GM13976 (cell line): ENCODE measurements around the gene KYNU.

Experiments
- DNase-seq: peaks from one replicate; pipeline ENCODE4 v3.0.0; 2012; ENCODE audit warnings: low spot score
- CTCF ChIP-seq: IDR thresholded peaks from 2 replicates; pipeline ENCODE4 v1.5.1; 2012; ENCODE audit warnings: borderline replicate concordance, mild to moderate bottlenecking; ENCODE audit not compliant: insufficient read depth; ENCODE audit errors: extremely low read depth, missing control alignments, control extremely low read depth
- in situ Hi-C: fragments of 300-500 bp; cut with MboI; formaldehyde crosslinking; loops from one replicate; pipeline ENCODE4 v1.12.0; 2022; ENCODE audit warnings: low sequenced_read_pairs, mixed read lengths, inconsistent platforms; ENCODE audit not compliant: unreplicated experiment

Gene KYNU

GRCh38 chr2:142877216-142877838 is at the start of gene KYNU:
KYNU (plus strand) TSS chr2:142877664; CDS start chr2:142885368, 7,704 bp downstream.
- in situ Hi-C loops = no loop called here
- DNase-seq = no peak
- peak; percentile 6 for TF ChIP-seq CTCF

- no peak for DNase-seq
- in situ Hi-C loops = no loop called here
- TF ChIP-seq CTCF = no peak
These were observed 43.4 kb upstream of the KYNU start for GRCh38 chr2:142834021-142834420.

GRCh38 chr2:142840436-142840835 is 37.0 kb upstream of the KYNU start:
- TF ChIP-seq CTCF = no peak
- no peak for DNase-seq
- in situ Hi-C loops = no loop called here

- in situ Hi-C loops = no loop called here
- DNase-seq = no peak
- TF ChIP-seq CTCF = no peak
These were observed 35.7 kb upstream of the KYNU start for GRCh38 chr2:142841788-142842187.

GRCh38 chr2:142842369-142842768 is 35.1 kb upstream of the KYNU start:
- TF ChIP-seq CTCF = no peak
- no peak for DNase-seq
- in situ Hi-C loops = no loop called here

- no peak for TF ChIP-seq CTCF
- in situ Hi-C loops = no loop called here
- DNase-seq = no peak
These were observed 33.7 kb upstream of the KYNU start for GRCh38 chr2:142843731-142844130.
